Measurements from ENCODE around the gene TPGS1. TPM values are rescaled to one million over a fixed set of nuclear protein-coding genes. Genes with fewer than 3 reads are reported as not detected.

TPGS1 gene
- total RNA-seq, 1 donor from 2014 or later: 34.5 TPM

- peak; percentile 61 for DNase-seq
Observed at GRCh38 chr19:518598-519231, 11.4 kb downstream of the TPGS1 start.

GRCh38 chr19:519449-519865 is 12.2 kb downstream of the TPGS1 start:
- DNase-seq: no peak

- DNase-seq: no peak
Observed at GRCh38 chr19:522726-523125, 15.4 kb downstream of the TPGS1 start.

GRCh38 chr19:524062-524674 is 16.9 kb downstream of the TPGS1 start:
- DNase-seq: no peak

- DNase-seq: no peak
Observed at GRCh38 chr19:525029-525428, 17.7 kb downstream of the TPGS1 start.

- no peak for DNase-seq
Observed at GRCh38 chr19:525857-526419, 18.6 kb downstream of the TPGS1 start.

GRCh38 chr19:530134-531008 is 23.1 kb downstream of the TPGS1 start:
- DNase-seq: no peak

GRCh38 chr19:531009-531752 is 23.9 kb downstream of the TPGS1 start:
- peak; percentile 95 for DNase-seq

- no peak for DNase-seq
Observed at GRCh38 chr19:531753-532560, 24.7 kb downstream of the TPGS1 start, which contains the start of gene CDC34. TSS of gene CDC34 (plus strand) at chr19:531760. CDS start at chr19:531932, 172 bp downstream.

- peak; percentile 86 for DNase-seq
Observed at GRCh38 chr19:532561-533363, 25.5 kb downstream of the TPGS1 start.

GRCh38 chr19:533364-534058 is 26.2 kb downstream of the TPGS1 start:
- DNase-seq: peak; percentile 40

- no peak for DNase-seq
Observed at GRCh38 chr19:534088-534487, 26.8 kb downstream of the TPGS1 start.

GRCh38 chr19:535017-535835 is 27.9 kb downstream of the TPGS1 start:
- DNase-seq: no peak

GRCh38 chr19:536031-536880 is 29.0 kb downstream of the TPGS1 start:
- DNase-seq: no peak

GRCh38 chr19:536881-537404 is 29.6 kb downstream of the TPGS1 start:
- DNase-seq: no peak

GRCh38 chr19:538641-539428 is 31.5 kb downstream of the TPGS1 start:
- no peak for DNase-seq

Data from tongue (tissue), 2 donors.